ENCODE measurements around the gene PLA2G4B.

GRCh38 chr15:41854443-41854842 lies 15.8 kb downstream of the PLA2G4B start:
- no peak for TF ChIP-seq REST (IDR thresholded peaks at IDR 0.05; ENCODE audit: low read depth)
- no peak for TF ChIP-seq TCF12 (IDR thresholded peaks at IDR 0.05; ENCODE audit: low read depth)
- TF ChIP-seq YY1 (IDR thresholded peaks at IDR 0.05; ENCODE audit: low read depth): no peak
